NCI-H748 treated with DMSO at 0.1 percent for 48 hours (cell line): ENCODE results near the gene PSMG4.

Experiments used
- DNase-seq: peaks from one replicate; lab custom pipeline; 2025; lab: John Stamatoyannopoulos, UW

PSMG4 gene

GRCh38 chr6:3276174-3277167 is 17.7 kb downstream of the PSMG4 start:
- DNase-seq = no peak

- no peak for DNase-seq
These were observed 18.5 kb downstream of the PSMG4 start for GRCh38 chr6:3277251-3277650.

GRCh38 chr6:3277851-3278416 is 19.2 kb downstream of the PSMG4 start:
- no peak for DNase-seq

DNA sequence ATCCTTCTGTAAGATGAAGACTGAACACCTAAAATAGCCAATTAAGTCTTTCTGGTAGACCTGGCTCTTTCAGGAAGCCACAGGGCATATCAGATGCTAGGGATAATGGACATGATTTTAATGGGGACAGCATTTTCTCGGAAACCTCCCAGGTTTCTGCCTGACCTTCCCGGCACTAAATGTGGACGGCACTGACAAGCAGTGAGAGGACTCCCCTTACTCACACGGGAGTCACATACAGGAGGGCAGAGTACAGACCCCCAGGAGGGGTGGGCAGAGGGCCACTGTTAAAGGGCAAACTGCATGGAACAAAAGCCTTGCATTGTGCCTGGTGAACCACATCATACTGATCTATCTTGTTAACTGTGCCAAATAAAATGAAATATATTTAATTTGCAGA is 19.9 kb downstream of the PSMG4 start:
- DNase-seq = no peak

DNA sequence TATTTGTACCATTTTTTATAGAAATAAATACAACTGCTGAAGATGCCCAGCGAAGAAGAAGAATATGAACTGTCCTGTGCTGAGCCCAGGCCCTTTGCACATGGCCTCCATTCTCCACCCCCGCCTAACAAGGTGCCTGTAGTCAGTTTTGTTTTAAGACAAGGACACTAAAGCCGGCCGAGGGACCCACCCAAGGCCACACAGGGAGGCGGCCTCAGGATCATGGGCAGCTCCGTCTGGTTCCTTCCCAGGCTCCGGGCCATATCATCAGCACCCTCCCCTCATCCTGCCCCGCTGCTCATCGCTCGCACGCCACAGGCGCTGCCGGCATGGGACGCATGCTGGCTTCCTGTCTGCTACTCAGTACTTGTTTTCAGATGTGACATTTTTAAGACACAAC is 21.3 kb downstream of the PSMG4 start:
- DNase-seq = no peak

- no peak for DNase-seq
These were observed 22.2 kb downstream of the PSMG4 start for GRCh38 chr6:3280866-3281465.

GRCh38 chr6:3281631-3282475 is 23.1 kb downstream of the PSMG4 start:
- no peak for DNase-seq

- no peak for DNase-seq
These were observed 23.9 kb downstream of the PSMG4 start for GRCh38 chr6:3282476-3283236.

DNA sequence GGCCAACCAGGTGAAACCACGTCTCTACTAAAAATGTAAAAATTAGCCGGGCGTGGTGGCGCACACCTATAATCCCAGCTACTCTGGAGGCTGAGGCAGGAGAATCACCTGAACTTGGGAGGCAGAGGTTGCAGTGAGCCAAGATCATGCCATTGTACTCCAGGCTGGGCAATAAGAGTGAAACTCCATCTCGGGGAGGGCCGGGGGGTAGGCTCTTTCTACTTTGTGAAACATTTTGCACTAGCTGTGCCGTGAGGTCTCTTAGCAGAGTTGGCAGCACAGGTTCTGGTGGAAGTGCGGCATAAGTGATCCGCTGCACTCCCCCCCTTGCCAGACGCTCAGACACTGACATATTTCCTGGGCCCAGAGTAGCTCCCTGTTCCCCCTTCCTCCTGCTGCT is 24.5 kb downstream of the PSMG4 start:
- no peak for DNase-seq

DNA sequence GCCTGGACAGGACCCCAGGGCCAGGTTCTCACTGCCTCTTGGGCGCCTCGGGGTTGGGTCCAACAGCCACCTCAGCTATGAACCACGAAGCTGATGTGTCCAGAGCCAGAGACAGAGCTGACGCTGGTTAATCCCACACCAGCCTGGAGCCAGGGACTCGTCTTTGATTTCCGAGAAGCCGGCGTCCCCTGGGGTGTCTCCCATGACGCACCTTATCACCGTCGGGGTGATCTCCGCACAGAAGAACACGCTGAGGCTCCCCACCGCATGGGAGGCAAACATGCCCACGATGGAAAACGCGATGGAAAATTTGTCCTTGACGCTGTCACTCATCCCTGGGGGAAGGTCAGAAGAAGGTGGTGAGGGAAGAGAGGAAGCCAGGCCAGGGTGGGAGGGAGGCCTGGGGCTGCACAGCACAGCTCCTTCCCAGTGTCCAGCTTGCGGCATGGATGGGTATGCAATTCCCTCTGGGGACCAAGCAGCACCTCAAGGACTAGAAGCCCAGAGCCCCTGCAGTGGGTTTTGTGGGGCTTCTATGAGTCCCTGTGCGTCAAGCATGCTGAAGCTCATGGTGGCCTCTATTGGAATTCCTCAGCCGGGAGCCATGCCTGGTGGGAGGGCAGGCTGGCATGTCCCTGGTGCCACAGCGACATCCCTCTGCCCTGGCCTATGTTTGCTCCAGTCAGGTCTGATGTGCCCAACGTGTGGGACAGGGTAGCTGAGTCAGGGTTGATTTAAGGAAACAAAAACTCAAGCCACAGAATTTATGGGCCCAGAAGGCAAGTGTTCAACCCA is 25.1 kb downstream of the PSMG4 start:
- DNase-seq = no peak

DNA sequence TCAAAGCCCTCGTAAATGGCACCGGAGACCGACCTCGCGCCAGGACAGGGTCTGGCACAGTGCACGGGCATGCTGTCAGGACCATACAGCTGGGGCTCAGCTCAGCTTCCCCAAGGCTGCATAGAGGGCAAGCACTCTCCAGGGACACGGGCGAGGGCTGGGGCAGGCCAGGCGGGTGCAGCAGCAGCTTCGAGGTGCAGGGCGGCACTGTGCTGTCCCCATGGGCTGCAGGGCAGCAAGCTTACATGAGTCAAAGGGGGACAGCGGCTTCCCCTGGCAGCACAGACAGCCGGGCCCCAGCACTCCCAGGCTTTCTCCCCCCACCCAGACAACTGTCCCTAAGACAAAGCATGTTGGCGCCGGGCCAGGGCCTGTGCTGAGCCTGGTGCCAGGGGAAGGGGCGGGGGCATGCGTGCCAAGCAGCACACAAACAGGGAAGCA is 25.7 kb downstream of the PSMG4 start:
- no peak for DNase-seq

GRCh38 chr6:3285049-3285639 is 26.4 kb downstream of the PSMG4 start:
- DNase-seq = no peak

DNA sequence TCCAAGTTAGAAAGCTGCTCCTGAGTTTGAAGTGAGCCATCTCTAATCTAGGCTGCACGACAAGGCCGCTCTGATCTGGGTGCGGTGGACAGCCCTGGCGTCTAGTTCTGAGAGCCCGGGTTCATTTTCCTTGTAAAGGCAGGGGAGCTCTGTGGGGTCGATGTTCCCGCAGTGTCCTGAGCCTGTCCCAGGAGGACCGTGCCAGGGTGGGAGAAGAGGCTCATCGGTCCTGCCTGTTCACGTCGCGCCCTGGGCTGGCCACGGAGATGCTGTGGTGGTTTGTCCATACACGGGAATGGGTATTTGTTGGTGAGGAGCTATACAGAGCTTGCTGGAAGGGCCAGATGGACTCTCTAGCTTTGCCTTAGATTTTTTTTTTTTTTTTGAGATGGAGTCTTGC is 27.0 kb downstream of the PSMG4 start:
- DNase-seq = no peak

GRCh38 chr6:3286641-3287171 is 28.0 kb downstream of the PSMG4 start:
- DNase-seq = no peak

GRCh38 chr6:3287308-3287707 is 28.6 kb downstream of the PSMG4 start:
- no peak for DNase-seq

DNA sequence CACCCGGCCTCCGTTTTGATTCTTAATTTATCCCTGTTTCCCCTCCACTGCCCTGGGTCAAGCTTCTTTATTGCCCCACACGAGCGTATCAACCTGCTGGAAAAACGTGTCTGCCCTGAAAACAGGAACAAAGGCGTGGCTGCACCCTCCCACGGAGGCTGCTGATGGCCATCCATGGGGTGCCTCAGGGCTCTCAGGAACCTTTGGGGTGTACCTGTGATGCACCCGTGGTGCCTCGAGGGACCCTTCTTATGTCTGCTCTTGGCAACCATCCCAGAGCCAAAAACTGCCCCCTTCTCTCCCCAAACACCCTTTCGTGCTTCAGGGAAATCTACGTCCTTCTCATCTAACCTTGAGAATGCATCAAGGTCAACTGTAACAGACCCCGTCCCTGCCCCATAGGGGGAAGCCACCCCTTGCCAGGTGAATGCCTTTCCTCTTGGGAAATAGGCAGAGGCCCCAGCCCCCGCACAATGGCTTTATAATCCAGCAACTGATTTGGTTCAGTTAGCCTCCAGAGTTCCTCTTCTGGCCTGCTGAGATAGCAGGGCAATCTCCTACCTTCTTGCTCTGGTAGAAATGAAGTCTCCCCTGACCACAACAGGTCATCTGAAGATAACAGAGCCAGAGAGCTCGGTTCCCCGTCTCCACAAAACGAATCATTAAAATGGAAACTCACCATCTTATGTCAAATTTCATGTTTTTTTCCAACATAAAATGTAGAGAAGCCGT is 29.4 kb downstream of the PSMG4 start:
- no peak for DNase-seq

- DNase-seq = no peak
These were observed 30.2 kb downstream of the PSMG4 start for GRCh38 chr6:3288711-3289663.

- DNase-seq = no peak
These were observed 30.9 kb downstream of the PSMG4 start for GRCh38 chr6:3289664-3290055.
